K562 (cell line): ENCODE measurements around the gene TAF15. TPM values are rescaled to one million over a fixed set of nuclear protein-coding genes. Genes with fewer than 3 reads are reported as not detected.

Experiments
- DPF2 ChIP-seq: fragments of 450-650 bp; IDR thresholded peaks from 2 replicates; pipeline ENCODE4 v1.6.1; 2016
- ESRRA ChIP-seq: fragments of 450-650 bp; IDR thresholded peaks from 2 replicates; pipeline ENCODE4 v1.6.1; 2014; ENCODE audit warnings: low read depth, mild to moderate bottlenecking, moderate library complexity, borderline replicate concordance
- ESRRB ChIP-seq: fragments of 250-450 bp; sonication (Bioruptor Pico); IDR thresholded peaks from 2 replicates; pipeline ENCODE4 v1.5.0; 2020; ENCODE audit warnings: mild to moderate bottlenecking, moderate library complexity, borderline replicate concordance
- HDGF ChIP-seq: fragments of 450-650 bp; IDR thresholded peaks from 2 replicates; pipeline ENCODE4 v1.6.1; 2016
- JUND ChIP-seq, 2 experiments: IDR thresholded peaks; 2 replicates in 1 of 2; 3 replicates in 1 of 2; pipeline ENCODE4 v1.6.1; 2011; ENCODE audit warnings: borderline replicate concordance in 2 of 2, low read depth in 2 of 2, low read length in 2 of 2, improper control_type of control experiment in 1 of 2, missing biosample characterization in 1 of 2, missing genetic modification characterization in 1 of 2, missing genetic modification reagents in 1 of 2
- NCOA1 ChIP-seq: fragments of 450-650 bp; IDR thresholded peaks from 2 replicates; pipeline ENCODE4 v1.6.1; 2016; ENCODE audit warnings: low read depth
- SOX6 ChIP-seq: fragments of 450-650 bp; IDR thresholded peaks from 2 replicates; pipeline ENCODE4 v1.6.1; 2014; ENCODE audit warnings: mild to moderate bottlenecking
- TFAM ChIP-seq: fragments of 250-450 bp; sonication (Bioruptor Pico); conservative IDR thresholded peaks from 2 replicates; pipeline ENCODE4 v1.5.0; 2021; ENCODE audit warnings: mild to moderate bottlenecking, moderate library complexity
- XRCC5 ChIP-seq: fragments of 200-400 bp; formaldehyde crosslinking; IDR thresholded peaks from 2 replicates; pipeline ENCODE4 v1.6.1; 2017; ENCODE audit warnings: low read depth, mild to moderate bottlenecking, low read length
- ZNF23 ChIP-seq: fragments of 250-450 bp; sonication (Bioruptor Pico); IDR thresholded peaks from 2 replicates; pipeline ENCODE4 v1.4.0; 2020; ENCODE audit warnings: mild to moderate bottlenecking
- ZNF3 ChIP-seq: fragments of 250-450 bp; sonication (Bioruptor Pico); IDR thresholded peaks from 2 replicates; pipeline ENCODE4 v1.5.0; 2021; ENCODE audit warnings: mild to moderate bottlenecking, moderate library complexity
- polyA plus RNA-seq, 8 experiments: library from polyadenylated mRNA; depleted of rRNA in 4 of 8; stranded (reverse) in 5 of 8; unstranded in 3 of 8; fragments of >200 nt; fragmentation: Nextera tagmentation in 2 of 8; fragmentation: Illumina TruSeq in 1 of 8; extraction: Ambion mirVana in 2 of 8; extraction: Trizol in 1 of 8; gene quantifications; 2 replicates each; pipeline versions ENCODE4 v1.2.1 to v1.2.3, GENCODE V29; 2011 to 2014; ENCODE audit warnings: inconsistent platforms in 1 of 8, missing spikeins in 1 of 8
- total RNA-seq, 7 experiments: library from RNA; depleted of rRNA in 6 of 7; stranded (reverse); fragments of >200 nt in 6 of 7; fragmentation: Illumina TruSeq in 2 of 7; extraction: Trizol in 2 of 7; gene quantifications; 2 replicates each; pipeline versions ENCODE4 v1.2.1 to v1.2.3, GENCODE V29; 2011 to 2021; ENCODE audit warnings: low replicate concordance in 1 of 7
- TF ChIP-seq, protein P1 (sequence below): fragments of 250-450 bp; sonication (Bioruptor Pico); IDR thresholded peaks from 2 replicates; pipeline ENCODE4 v1.4.0; 2020
- TF ChIP-seq, protein P2 (sequence below): fragments of 450-650 bp; IDR thresholded peaks from 2 replicates; pipeline ENCODE4 v1.6.1; 2016; ENCODE audit warnings: mild to moderate bottlenecking, moderate library complexity
- TF ChIP-seq, protein P3 (sequence below): fragments of 450-650 bp; IDR thresholded peaks from 2 replicates; pipeline ENCODE4 v1.6.1; 2016

TAF15 gene
- total and polyA plus RNA-seq, 9 of the 15 experiments (the other 6 are each of a cell fraction or from before 2014, with no cell fraction given) = 4.1 to 272 (median 56.8) TPM

DNA sequence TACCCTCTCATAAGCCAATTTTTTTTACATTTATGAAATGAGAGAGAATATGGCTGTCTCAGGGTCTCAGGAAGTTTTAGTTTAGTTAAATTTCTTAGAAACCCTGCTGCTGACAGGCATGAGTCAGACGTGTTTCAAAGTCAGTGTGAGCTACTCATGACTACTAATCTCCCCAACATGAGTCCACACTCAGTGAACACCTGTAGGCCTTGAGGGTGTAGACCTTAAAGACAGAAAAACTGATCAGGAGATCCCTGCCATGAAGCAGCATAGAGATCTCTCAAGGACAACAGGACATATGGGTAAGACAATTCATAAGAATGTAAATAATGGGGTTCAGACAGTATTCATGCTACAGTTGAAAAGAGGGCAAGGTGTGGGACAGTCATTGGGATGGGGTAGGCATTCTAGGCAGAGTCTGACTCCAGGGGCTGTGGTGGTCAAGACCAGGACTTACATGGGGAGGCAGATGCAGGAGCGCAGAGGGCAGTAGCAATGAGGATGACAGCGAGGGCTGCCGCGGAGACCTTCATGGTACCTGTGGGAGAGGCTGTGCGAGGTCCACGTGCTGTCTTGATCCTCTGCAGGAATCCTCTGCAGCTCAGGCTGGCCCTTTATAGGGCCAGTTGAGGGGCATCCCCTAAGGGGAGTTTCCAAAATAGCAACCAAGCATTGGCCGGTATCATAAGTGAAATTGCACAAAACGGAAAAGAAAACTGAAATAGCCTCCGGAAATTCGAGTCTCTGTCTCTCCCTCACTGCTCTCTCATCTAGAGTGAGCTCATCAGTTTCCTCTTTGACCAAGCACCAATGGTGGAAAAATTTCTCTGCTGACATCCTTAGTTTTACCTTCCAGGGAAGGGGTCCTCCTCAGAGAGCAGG, 70.7 kb downstream of the TAF15 start, which contains the start of gene CCL5 (continued):
- TF ChIP-seq JUND (IDR thresholded peaks at IDR 0.05; ENCODE audit: borderline replicate concordance, low read depth, low read length) = peak; percentile 55; the same call in 1 of the 2 replicates
- TF ChIP-seq JUND (tag; IDR thresholded peaks at IDR 0.05; ENCODE audit: borderline replicate concordance, low read depth, low read length) = peak; percentile 43; the same call in 2 of the 3 replicates
- TF ChIP-seq HDGF = no peak
- TF ChIP-seq, protein P1, sequence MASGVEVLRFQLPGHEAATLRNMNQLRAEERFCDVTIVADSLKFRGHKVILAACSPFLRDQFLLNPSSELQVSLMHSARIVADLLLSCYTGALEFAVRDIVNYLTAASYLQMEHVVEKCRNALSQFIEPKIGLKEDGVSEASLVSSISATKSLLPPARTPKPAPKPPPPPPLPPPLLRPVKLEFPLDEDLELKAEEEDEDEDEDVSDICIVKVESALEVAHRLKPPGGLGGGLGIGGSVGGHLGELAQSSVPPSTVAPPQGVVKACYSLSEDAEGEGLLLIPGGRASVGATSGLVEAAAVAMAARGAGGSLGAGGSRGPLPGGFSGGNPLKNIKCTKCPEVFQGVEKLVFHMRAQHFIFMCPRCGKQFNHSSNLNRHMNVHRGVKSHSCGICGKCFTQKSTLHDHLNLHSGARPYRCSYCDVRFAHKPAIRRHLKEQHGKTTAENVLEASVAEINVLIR (CRISPR knock-in tag) = no peak
- TF ChIP-seq DPF2 = 0 out of 2 replicates have a peak, but pooled peaks have one; percentile 42
- no peak for TF ChIP-seq SOX6
- no peak for TF ChIP-seq ESRRA
- no peak for TF ChIP-seq XRCC5
- no peak for TF ChIP-seq ZNF3 (CRISPR knock-in tag)
- TF ChIP-seq, protein P2, sequence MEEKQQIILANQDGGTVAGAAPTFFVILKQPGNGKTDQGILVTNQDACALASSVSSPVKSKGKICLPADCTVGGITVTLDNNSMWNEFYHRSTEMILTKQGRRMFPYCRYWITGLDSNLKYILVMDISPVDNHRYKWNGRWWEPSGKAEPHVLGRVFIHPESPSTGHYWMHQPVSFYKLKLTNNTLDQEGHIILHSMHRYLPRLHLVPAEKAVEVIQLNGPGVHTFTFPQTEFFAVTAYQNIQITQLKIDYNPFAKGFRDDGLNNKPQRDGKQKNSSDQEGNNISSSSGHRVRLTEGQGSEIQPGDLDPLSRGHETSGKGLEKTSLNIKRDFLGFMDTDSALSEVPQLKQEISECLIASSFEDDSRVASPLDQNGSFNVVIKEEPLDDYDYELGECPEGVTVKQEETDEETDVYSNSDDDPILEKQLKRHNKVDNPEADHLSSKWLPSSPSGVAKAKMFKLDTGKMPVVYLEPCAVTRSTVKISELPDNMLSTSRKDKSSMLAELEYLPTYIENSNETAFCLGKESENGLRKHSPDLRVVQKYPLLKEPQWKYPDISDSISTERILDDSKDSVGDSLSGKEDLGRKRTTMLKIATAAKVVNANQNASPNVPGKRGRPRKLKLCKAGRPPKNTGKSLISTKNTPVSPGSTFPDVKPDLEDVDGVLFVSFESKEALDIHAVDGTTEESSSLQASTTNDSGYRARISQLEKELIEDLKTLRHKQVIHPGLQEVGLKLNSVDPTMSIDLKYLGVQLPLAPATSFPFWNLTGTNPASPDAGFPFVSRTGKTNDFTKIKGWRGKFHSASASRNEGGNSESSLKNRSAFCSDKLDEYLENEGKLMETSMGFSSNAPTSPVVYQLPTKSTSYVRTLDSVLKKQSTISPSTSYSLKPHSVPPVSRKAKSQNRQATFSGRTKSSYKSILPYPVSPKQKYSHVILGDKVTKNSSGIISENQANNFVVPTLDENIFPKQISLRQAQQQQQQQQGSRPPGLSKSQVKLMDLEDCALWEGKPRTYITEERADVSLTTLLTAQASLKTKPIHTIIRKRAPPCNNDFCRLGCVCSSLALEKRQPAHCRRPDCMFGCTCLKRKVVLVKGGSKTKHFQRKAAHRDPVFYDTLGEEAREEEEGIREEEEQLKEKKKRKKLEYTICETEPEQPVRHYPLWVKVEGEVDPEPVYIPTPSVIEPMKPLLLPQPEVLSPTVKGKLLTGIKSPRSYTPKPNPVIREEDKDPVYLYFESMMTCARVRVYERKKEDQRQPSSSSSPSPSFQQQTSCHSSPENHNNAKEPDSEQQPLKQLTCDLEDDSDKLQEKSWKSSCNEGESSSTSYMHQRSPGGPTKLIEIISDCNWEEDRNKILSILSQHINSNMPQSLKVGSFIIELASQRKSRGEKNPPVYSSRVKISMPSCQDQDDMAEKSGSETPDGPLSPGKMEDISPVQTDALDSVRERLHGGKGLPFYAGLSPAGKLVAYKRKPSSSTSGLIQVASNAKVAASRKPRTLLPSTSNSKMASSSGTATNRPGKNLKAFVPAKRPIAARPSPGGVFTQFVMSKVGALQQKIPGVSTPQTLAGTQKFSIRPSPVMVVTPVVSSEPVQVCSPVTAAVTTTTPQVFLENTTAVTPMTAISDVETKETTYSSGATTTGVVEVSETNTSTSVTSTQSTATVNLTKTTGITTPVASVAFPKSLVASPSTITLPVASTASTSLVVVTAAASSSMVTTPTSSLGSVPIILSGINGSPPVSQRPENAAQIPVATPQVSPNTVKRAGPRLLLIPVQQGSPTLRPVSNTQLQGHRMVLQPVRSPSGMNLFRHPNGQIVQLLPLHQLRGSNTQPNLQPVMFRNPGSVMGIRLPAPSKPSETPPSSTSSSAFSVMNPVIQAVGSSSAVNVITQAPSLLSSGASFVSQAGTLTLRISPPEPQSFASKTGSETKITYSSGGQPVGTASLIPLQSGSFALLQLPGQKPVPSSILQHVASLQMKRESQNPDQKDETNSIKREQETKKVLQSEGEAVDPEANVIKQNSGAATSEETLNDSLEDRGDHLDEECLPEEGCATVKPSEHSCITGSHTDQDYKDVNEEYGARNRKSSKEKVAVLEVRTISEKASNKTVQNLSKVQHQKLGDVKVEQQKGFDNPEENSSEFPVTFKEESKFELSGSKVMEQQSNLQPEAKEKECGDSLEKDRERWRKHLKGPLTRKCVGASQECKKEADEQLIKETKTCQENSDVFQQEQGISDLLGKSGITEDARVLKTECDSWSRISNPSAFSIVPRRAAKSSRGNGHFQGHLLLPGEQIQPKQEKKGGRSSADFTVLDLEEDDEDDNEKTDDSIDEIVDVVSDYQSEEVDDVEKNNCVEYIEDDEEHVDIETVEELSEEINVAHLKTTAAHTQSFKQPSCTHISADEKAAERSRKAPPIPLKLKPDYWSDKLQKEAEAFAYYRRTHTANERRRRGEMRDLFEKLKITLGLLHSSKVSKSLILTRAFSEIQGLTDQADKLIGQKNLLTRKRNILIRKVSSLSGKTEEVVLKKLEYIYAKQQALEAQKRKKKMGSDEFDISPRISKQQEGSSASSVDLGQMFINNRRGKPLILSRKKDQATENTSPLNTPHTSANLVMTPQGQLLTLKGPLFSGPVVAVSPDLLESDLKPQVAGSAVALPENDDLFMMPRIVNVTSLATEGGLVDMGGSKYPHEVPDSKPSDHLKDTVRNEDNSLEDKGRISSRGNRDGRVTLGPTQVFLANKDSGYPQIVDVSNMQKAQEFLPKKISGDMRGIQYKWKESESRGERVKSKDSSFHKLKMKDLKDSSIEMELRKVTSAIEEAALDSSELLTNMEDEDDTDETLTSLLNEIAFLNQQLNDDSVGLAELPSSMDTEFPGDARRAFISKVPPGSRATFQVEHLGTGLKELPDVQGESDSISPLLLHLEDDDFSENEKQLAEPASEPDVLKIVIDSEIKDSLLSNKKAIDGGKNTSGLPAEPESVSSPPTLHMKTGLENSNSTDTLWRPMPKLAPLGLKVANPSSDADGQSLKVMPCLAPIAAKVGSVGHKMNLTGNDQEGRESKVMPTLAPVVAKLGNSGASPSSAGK = peak; percentile 43
- TF ChIP-seq NCOA1 = no peak
- TF ChIP-seq TFAM (CRISPR knock-in tag) = no peak
- TF ChIP-seq, protein P3, sequence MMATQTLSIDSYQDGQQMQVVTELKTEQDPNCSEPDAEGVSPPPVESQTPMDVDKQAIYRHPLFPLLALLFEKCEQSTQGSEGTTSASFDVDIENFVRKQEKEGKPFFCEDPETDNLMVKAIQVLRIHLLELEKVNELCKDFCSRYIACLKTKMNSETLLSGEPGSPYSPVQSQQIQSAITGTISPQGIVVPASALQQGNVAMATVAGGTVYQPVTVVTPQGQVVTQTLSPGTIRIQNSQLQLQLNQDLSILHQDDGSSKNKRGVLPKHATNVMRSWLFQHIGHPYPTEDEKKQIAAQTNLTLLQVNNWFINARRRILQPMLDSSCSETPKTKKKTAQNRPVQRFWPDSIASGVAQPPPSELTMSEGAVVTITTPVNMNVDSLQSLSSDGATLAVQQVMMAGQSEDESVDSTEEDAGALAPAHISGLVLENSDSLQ = peak; percentile 63
- TF ChIP-seq ESRRB (CRISPR knock-in tag) = no peak
- no peak for TF ChIP-seq ZNF23 (CRISPR knock-in tag)
